ENCODE measurements around the gene KRT38. TPM values are rescaled to one million over a fixed set of nuclear protein-coding genes. Genes with fewer than 3 reads are reported as not detected.

Gene KRT38
- total RNA-seq, 1 donor: not detected

DNA sequence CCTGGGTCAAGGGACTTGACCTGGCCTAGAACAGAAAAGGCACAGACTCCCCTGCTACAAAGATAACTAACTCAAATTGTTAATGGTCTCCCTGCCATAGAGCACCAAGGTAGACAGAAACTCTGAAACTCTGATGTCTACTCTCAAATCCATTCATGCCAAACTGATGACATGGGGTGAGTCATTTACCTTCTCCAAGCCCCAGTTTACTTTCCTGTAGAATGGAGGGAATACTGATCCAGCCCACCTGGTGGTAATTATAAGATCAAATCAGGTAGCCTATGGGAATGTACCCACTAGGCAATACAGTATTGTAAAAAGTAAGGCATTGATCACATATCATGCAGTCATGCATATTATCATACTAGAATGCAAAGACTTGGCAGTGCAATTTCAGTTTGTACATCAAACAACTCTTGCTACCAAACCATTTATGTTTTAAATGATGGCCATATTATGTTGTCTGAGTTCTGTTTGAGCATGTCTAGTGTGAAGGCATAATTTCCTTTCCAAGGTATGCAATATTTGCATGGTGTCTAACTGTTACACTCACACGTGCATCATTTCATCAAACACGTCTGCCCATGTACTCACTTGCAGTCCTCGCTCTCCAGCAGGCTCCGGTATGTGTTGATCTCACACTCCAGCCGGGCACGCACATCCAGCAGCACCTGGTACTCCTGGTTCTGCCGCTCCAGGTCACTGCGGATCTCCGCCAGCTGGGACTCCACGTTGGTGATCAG, 46.4 kb downstream of the KRT38 start:
- H3K4me3 ChIP-seq (ENCODE audit: low read depth, low read length): no peak overlapping the region
- no peak for DNase-seq (ENCODE audit: low read depth)
- TF ChIP-seq, protein P1, sequence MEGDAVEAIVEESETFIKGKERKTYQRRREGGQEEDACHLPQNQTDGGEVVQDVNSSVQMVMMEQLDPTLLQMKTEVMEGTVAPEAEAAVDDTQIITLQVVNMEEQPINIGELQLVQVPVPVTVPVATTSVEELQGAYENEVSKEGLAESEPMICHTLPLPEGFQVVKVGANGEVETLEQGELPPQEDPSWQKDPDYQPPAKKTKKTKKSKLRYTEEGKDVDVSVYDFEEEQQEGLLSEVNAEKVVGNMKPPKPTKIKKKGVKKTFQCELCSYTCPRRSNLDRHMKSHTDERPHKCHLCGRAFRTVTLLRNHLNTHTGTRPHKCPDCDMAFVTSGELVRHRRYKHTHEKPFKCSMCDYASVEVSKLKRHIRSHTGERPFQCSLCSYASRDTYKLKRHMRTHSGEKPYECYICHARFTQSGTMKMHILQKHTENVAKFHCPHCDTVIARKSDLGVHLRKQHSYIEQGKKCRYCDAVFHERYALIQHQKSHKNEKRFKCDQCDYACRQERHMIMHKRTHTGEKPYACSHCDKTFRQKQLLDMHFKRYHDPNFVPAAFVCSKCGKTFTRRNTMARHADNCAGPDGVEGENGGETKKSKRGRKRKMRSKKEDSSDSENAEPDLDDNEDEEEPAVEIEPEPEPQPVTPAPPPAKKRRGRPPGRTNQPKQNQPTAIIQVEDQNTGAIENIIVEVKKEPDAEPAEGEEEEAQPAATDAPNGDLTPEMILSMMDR (IDR thresholded peaks at IDR 0.05; ENCODE audit: insufficient read depth, low read length): no peak

DNA sequence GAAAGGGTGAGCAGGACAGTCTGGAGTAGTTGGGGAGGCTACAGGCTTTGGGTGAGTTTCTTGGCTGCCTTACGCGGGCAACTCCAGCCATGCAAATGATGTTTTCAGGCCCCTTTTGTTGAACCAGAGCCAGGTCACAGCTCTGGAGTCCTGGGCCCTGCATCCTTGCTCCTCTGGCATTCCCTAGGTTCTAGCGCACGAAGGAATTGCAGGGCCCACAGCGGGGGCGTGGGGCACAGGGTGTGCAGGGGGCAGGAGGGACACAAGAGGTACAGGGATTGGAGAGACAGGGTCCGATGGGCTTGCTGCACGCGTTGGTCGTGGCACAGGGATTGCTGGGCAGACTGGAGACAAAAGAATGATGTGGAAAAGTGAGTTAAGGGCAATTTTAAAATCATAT, 47.0 kb downstream of the KRT38 start:
- H3K4me3 ChIP-seq (ENCODE audit: low read depth, low read length): no peak overlapping the region
- DNase-seq (ENCODE audit: low read depth): no peak
- TF ChIP-seq, protein P1 (IDR thresholded peaks at IDR 0.05; ENCODE audit: insufficient read depth, low read length): no peak

- H3K4me3 ChIP-seq (ENCODE audit: low read depth, low read length): no peak overlapping the region
- DNase-seq (ENCODE audit: low read depth): peak; percentile 68
- TF ChIP-seq, protein P1 (IDR thresholded peaks at IDR 0.05; ENCODE audit: insufficient read depth, low read length): no peak
Observed at GRCh38 chr17:41393294-41393693, 47.5 kb downstream of the KRT38 start.

DNA sequence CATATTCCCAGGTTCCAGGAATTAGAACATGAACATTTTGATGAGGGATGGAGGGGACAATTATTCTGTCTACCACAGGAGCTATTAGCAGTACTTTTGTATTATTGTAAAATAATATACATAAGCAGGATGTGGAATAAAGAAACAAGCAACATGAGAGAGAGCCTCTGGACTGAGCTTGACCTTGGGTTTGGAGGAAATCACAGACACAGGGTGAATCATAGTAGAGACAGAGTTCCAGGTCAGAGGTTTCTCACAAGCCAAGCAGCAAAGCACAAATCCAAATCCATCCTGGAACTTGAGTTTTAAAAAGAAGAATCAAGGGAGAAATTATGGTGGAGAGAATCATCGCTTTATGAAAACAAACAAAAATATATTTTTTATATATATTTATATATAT, 48.5 kb downstream of the KRT38 start:
- H3K4me3 ChIP-seq (ENCODE audit: low read depth, low read length): no peak overlapping the region
- TF ChIP-seq, protein P1 (IDR thresholded peaks at IDR 0.05; ENCODE audit: insufficient read depth, low read length): no peak
- DNase-seq (ENCODE audit: low read depth): peak; percentile 33

GRCh38 chr17:41391535-41391934, 49.2 kb downstream of the KRT38 start:
- no peak for DNase-seq (ENCODE audit: low read depth)
- no peak overlapping the region for H3K4me3 ChIP-seq (ENCODE audit: low read depth, low read length)
- TF ChIP-seq, protein P1 (IDR thresholded peaks at IDR 0.05; ENCODE audit: insufficient read depth, low read length): no peak

DNA sequence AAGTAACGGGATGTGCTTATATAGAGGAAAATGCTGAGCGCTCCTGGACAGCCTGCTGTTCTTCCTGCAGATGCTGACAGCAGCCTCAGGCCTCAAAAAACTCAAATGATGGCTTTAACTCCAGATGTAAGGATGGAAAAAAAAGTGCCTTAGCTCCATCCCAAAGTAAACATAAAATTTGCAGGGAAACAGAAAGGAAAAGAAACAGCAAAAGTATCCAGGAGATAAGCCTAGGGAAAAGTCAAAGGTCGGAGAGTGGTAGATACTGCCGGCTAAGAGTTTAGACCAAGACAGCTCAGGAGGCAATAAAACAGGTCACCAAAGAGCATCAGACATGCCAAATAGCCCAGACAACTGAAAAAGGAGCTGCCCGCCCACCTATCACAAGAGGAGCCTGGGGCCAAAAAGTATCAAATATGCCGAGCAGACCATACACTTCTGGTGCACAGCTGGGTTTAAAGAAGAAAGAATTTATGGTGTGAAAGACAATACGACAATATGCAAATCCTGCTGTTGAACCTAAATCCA, 50.3 kb downstream of the KRT38 start:
- H3K4me3 ChIP-seq (ENCODE audit: low read depth, low read length): no peak overlapping the region
- TF ChIP-seq, protein P1 (IDR thresholded peaks at IDR 0.05; ENCODE audit: insufficient read depth, low read length): no peak
- DNase-seq (ENCODE audit: low read depth): no peak
